Cardiac muscle cell (in vitro differentiated cells and primary cell): Measurements from ENCODE around the gene HDAC4. TPM values are rescaled to one million over a fixed set of nuclear protein-coding genes. Genes with fewer than 3 reads are reported as not detected.
A peak's percentile ranks its signal among the peaks of the same experiment; 100 is the strongest.

Experiments
- DNase-seq, 2 donors: peaks; one replicate each; pipeline versions ENCODE4 v3.0.0 to v3.0.0-alpha.2; 2010 to 2017; ENCODE audit warnings: low read depth in 1 of 2, low spot score in 1 of 2
- H3K27ac ChIP-seq: fragments of 200-600 bp; sonication (generic); 2 replicates; pipeline ENCODE4 v1.5.1; 2016
- H3K27me3 ChIP-seq: fragments of 200-600 bp; sonication (generic); 2 replicates; pipeline ENCODE4 v1.6.0; 2016; ENCODE audit warnings: control low read depth
- H3K36me3 ChIP-seq: fragments of 200-600 bp; sonication (generic); 2 replicates; pipeline ENCODE4 v1.5.1; 2016; ENCODE audit warnings: control low read depth
- H3K4me1 ChIP-seq: fragments of 200-600 bp; sonication (generic); 2 replicates; pipeline ENCODE4 v1.8.1; 2017; ENCODE audit warnings: low read depth, mild to moderate bottlenecking, mixed run types
- H3K4me3 ChIP-seq: fragments of 200-600 bp; sonication (generic); 2 replicates; pipeline ENCODE4 v1.5.1; 2016; ENCODE audit warnings: mild to moderate bottlenecking
- H3K9me3 ChIP-seq: fragments of 200-600 bp; sonication (generic); 2 replicates; pipeline ENCODE4 v1.5.1; 2017; ENCODE audit warnings: low read depth, mild to moderate bottlenecking, control low read depth
- CTCF ChIP-seq: IDR thresholded peaks from 2 replicates; pipeline ENCODE4 v1.5.1; 2012; ENCODE audit warnings: low read depth, mild to moderate bottlenecking, low read length
- polyA plus RNA-seq: library from polyadenylated mRNA; unstranded; fragments of >200 nt; fragmentation: Nextera tagmentation; extraction: Ambion mirVana; gene quantifications from 2 replicates; pipeline ENCODE4 v1.2.1, GENCODE V29; 2016
- total RNA-seq: library from RNA; depleted of rRNA; stranded (reverse); fragments of >200 nt; gene quantifications from 2 replicates; pipeline ENCODE4 v1.2.3, GENCODE V29; 2016

Gene HDAC4
- total and polyA plus RNA-seq, 2 experiments from 2014 or later = 7.0 to 41.6 TPM

- Histone ChIP-seq H3K4me1 (peaks cover 3% of the 10 kb centered on the region), H3K27ac (no peak overlapping the region), H3K9me3 (no peaks in the 10 kb centered on the region), H3K36me3 (peaks cover 4% of the 10 kb centered on the region), H3K4me3 (no peak overlapping the region), H3K27me3 (no peaks in the 10 kb centered on the region)
- peak in 1 of 2 donors; percentile 70 for DNase-seq
- no peak for TF ChIP-seq CTCF
These were observed 45.1 kb downstream of the HDAC4 start for GRCh38 chr2:239355724-239356123.

GRCh38 chr2:239355139-239355538, 45.7 kb downstream of the HDAC4 start:
- Histone ChIP-seq H3K9me3 (no peaks in the 10 kb centered on the region), H3K4me3 (no peak overlapping the region), H3K36me3 (peaks cover 4% of the 10 kb centered on the region), H3K27me3 (no peaks in the 10 kb centered on the region), H3K27ac (no peak overlapping the region), H3K4me1 (no peaks in the 10 kb centered on the region)
- peak in 1 of 2 donors; percentile 37 for DNase-seq
- no peak for TF ChIP-seq CTCF

- Histone ChIP-seq H3K4me1 (no peaks in the 10 kb centered on the region), H3K27ac (no peak overlapping the region), H3K27me3 (no peaks in the 10 kb centered on the region), H3K9me3 (no peaks in the 10 kb centered on the region), H3K4me3 (no peak overlapping the region), H3K36me3 (peaks cover 4% of the 10 kb centered on the region)
- TF ChIP-seq CTCF = no peak
- DNase-seq = no peak
These were observed 46.1 kb downstream of the HDAC4 start for GRCh38 chr2:239354791-239355136.

GRCh38 chr2:239354132-239354790, 46.6 kb downstream of the HDAC4 start:
- H3K27ac ChIP-seq = no peak overlapping the region
- TF ChIP-seq CTCF = no peak
- H3K9me3 ChIP-seq = no peaks in the 10 kb centered on the region
- H3K4me3 ChIP-seq = no peak overlapping the region
- no peak for DNase-seq
- H3K27me3 ChIP-seq = no peaks in the 10 kb centered on the region
- H3K36me3 ChIP-seq = peaks cover 4% of the 10 kb centered on the region
- no peaks in the 10 kb centered on the region for H3K4me1 ChIP-seq

- H3K4me3 ChIP-seq = no peak overlapping the region
- TF ChIP-seq CTCF = no peak
- H3K36me3 ChIP-seq = peaks cover 4% of the 10 kb centered on the region
- H3K4me1 ChIP-seq = no peaks in the 10 kb centered on the region
- no peak for DNase-seq
- H3K9me3 ChIP-seq = no peaks in the 10 kb centered on the region
- H3K27me3 ChIP-seq = no peaks in the 10 kb centered on the region
- H3K27ac ChIP-seq = no peak overlapping the region
These were observed 47.1 kb downstream of the HDAC4 start for GRCh38 chr2:239353692-239354091.
